SJCRH30 (cell line): ENCODE data around the gene PTPRG. TPM values are rescaled to one million over a fixed set of nuclear protein-coding genes. Genes with fewer than 3 reads are reported as not detected.
A peak's percentile ranks its signal among the peaks of the same experiment; 100 is the strongest.

ENCODE experiments used
- DNase-seq, 2 experiments: peaks; one replicate each; pipeline ENCODE4 v3.0.0-alpha.2; 2015 to 2020
- H3K27ac ChIP-seq: fragments of 250-450 bp; sonication (Bioruptor Pico); 2 replicates; pipeline ENCODE4 v1.5.1; 2020; ENCODE audit warnings: mild to moderate bottlenecking, moderate library complexity
- H3K27me3 ChIP-seq: fragments of 250-450 bp; sonication (Bioruptor Pico); 2 replicates; pipeline ENCODE4 v1.5.1; 2020; ENCODE audit warnings: mild to moderate bottlenecking, moderate library complexity
- H3K36me3 ChIP-seq: fragments of 250-450 bp; sonication (Bioruptor Pico); 2 replicates; pipeline ENCODE4 v1.5.1; 2020; ENCODE audit warnings: mild to moderate bottlenecking, moderate library complexity
- H3K4me1 ChIP-seq: fragments of 250-450 bp; sonication (Bioruptor Pico); 2 replicates; pipeline ENCODE4 v1.5.1; 2020; ENCODE audit warnings: mild to moderate bottlenecking, moderate library complexity
- H3K4me3 ChIP-seq: fragments of 250-450 bp; sonication (Bioruptor Pico); 2 replicates; pipeline ENCODE4 v1.5.1; 2020; ENCODE audit warnings: mild to moderate bottlenecking, moderate library complexity
- H3K9me3 ChIP-seq: fragments of 250-450 bp; sonication (Bioruptor Pico); replicated peaks from 2 replicates; pipeline ENCODE4 v1.5.1; 2020; ENCODE audit warnings: mild to moderate bottlenecking, moderate library complexity
- total RNA-seq: library from RNA; depleted of rRNA; stranded (reverse); fragments of >200 nt; shearing (Covaris generic); gene quantifications from 2 replicates; pipeline ENCODE4 v1.2.3, GENCODE V29; 2014

The PTPRG gene
- total RNA-seq, 1 experiment from 2014 or later, result 25.2 TPM

DNA sequence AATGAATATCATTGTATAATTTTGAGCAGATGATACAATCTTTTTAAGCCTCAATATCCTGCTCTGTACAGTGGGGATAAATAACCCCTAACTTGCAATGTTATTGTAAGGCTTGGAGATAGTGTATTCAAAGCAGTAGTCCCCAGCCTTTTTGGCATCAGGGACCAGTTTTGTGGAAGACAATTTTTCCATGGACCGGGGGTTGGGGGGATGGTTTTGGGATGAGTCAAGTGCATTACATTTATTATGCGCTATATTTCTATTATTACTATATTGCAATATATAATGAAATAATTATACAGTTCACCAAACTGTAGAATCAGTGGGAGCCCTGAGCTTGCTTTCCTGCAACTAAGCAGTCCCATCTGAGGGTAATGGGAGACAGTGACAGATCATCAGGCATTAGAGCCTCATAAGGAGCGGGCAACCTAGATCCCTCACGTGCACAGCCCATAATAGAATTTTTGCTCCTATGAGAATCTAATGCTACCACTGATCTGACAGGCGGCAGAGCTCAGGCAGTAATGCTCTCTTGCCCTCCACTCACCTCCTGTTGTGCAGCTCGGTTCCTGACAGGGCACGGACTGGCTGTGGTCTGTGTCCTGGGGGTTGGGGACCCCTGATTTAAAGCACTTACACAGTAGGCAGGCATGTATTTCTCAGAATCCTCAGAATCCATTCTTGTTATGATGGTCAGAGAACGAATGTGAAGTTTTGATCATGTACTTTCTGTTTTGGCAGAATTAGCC, 102.2 kb downstream of the PTPRG start:
- H3K27ac ChIP-seq, result no peak overlapping the region
- no peak for DNase-seq
- 0 out of 2 replicates have a peak, but pooled peaks cover 4% of the 10 kb centered on the region for H3K4me1 ChIP-seq
- no peak overlapping the region for H3K4me3 ChIP-seq
- no peaks in the 10 kb centered on the region for H3K36me3 ChIP-seq
- H3K27me3 ChIP-seq, result no peaks in the 10 kb centered on the region
- H3K9me3 ChIP-seq, result no peaks in the 10 kb centered on the region

DNA sequence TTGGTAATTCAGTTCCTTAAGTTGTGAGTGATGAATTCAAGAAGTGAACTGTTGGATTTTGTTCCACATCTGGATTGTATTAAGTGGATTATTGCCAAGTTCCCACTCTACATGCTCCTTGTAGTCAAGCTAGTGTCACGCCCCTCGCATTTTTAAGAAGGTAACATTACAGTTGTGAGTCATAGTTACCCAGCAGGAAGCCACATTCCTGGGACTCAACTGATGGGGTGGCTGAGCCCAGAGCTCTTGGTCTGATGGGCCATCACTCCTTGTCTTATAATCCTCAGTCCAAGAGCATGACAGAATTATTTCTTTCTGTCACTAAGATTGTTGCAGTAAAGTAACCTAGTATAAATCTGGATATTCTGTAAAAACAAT, 102.7 kb downstream of the PTPRG start:
- Histone ChIP-seq H3K36me3 (no peaks in the 10 kb centered on the region), H3K27ac (no peak overlapping the region), H3K4me1 (0 out of 2 replicates have a peak, but pooled peaks cover 4% of the 10 kb centered on the region), H3K9me3 (no peaks in the 10 kb centered on the region), H3K27me3 (no peaks in the 10 kb centered on the region), H3K4me3 (no peak overlapping the region)
- DNase-seq, result peak; percentile 19 to 24

- H3K4me1 ChIP-seq, result 0 out of 2 replicates have a peak, but pooled peaks cover 4% of the 10 kb centered on the region
- H3K36me3 ChIP-seq, result no peaks in the 10 kb centered on the region
- H3K9me3 ChIP-seq, result no peaks in the 10 kb centered on the region
- no peaks in the 10 kb centered on the region for H3K27me3 ChIP-seq
- no peak overlapping the region for H3K4me3 ChIP-seq
- H3K27ac ChIP-seq, result no peak overlapping the region
- no peak for DNase-seq
Observed at GRCh38 chr3:61665121-61665520, 103.8 kb downstream of the PTPRG start.

GRCh38 chr3:61665987-61666386, 104.6 kb downstream of the PTPRG start:
- 0 out of 2 replicates have a peak, but pooled peaks cover 4% of the 10 kb centered on the region for H3K4me1 ChIP-seq
- DNase-seq, result no peak
- no peak overlapping the region for H3K4me3 ChIP-seq
- no peak overlapping the region for H3K27ac ChIP-seq
- no peaks in the 10 kb centered on the region for H3K27me3 ChIP-seq
- no peaks in the 10 kb centered on the region for H3K9me3 ChIP-seq
- no peaks in the 10 kb centered on the region for H3K36me3 ChIP-seq

DNA sequence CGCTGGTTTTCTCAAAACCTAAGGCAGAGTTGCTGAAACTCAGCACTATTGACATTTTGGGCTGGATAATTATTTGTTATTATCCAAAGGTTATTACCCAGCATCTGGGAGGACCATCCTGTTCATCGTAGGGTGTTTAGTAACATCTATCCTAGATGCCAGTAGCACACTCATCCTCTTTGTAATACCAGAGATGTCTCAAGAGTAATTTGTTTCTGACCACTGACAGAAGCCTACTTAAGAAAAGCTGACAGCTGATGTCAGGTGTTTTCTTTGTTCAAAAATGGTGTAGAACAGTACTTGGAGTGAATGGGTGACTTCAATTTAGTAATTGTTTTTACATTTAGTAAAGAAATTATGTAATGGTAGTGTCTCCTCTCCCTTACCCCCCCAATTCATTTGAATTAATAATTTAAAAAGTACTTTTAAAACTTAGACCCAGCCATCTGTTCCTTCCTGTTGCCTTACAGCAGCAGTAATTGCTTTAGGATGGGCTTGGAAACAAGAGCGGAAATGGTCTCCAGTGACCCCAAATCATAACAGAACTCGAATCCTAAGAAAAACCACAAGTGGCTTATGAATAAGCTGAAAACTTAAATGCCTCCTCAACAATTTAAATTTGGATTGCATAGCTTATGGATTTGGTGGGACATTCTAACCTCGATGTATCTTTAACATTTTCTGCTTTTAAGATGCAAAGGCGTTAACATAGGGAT, 105.4 kb downstream of the PTPRG start:
- H3K27me3 ChIP-seq, result no peaks in the 10 kb centered on the region
- peak in 1 of 2 experiments; percentile 17 for DNase-seq
- H3K4me3 ChIP-seq, result no peak overlapping the region
- no peaks in the 10 kb centered on the region for H3K36me3 ChIP-seq
- H3K27ac ChIP-seq, result no peak overlapping the region
- 0 out of 2 replicates have a peak, but pooled peaks cover 4% of the 10 kb centered on the region for H3K4me1 ChIP-seq
- H3K9me3 ChIP-seq, result no peaks in the 10 kb centered on the region

DNA sequence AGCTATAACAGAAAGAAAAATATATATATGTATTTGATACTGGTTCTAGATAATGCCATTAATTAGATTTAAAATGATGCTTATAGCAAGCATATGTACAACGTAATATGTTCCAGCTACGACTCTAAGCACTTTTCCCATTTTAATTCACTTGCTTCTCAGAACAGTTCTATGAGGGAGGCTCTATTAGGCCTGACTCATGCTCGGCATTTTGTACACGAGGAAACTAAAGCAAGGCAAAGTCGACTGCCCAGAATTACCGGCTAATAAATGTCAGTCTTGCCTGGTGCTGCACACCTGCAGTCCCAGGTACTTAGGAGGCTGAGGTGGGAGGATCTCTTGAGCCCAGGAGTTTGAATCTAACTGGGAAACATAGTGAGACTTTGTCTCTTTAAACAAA, 106.0 kb downstream of the PTPRG start:
- no peak overlapping the region for H3K27ac ChIP-seq

GRCh38 chr3:61667814-61668213, 106.4 kb downstream of the PTPRG start:
- no peaks in the 10 kb centered on the region for H3K27me3 ChIP-seq
- DNase-seq, result no peak
- no peaks in the 10 kb centered on the region for H3K36me3 ChIP-seq
- H3K4me1 ChIP-seq, result 0 out of 2 replicates have a peak, but pooled peaks cover 4% of the 10 kb centered on the region
- no peaks in the 10 kb centered on the region for H3K9me3 ChIP-seq
- H3K27ac ChIP-seq, result no peak overlapping the region
- no peak overlapping the region for H3K4me3 ChIP-seq

More for the DNA sequence above, 106.0 kb downstream of the PTPRG start:
- DNase-seq, result no peak
- no peaks in the 10 kb centered on the region for H3K36me3 ChIP-seq
- H3K9me3 ChIP-seq, result no peaks in the 10 kb centered on the region
- H3K27me3 ChIP-seq, result no peaks in the 10 kb centered on the region
- 0 out of 2 replicates have a peak, but pooled peaks cover 4% of the 10 kb centered on the region for H3K4me1 ChIP-seq
- no peak overlapping the region for H3K4me3 ChIP-seq

GRCh38 chr3:61668317-61668864, 107.0 kb downstream of the PTPRG start:
- Histone ChIP-seq H3K4me3 (no peak overlapping the region), H3K9me3 (no peaks in the 10 kb centered on the region), H3K4me1 (0 out of 2 replicates have a peak, but pooled peaks cover 4% of the 10 kb centered on the region), H3K27me3 (no peaks in the 10 kb centered on the region), H3K36me3 (no peaks in the 10 kb centered on the region), H3K27ac (no peak overlapping the region)
- DNase-seq, result no peak

DNA sequence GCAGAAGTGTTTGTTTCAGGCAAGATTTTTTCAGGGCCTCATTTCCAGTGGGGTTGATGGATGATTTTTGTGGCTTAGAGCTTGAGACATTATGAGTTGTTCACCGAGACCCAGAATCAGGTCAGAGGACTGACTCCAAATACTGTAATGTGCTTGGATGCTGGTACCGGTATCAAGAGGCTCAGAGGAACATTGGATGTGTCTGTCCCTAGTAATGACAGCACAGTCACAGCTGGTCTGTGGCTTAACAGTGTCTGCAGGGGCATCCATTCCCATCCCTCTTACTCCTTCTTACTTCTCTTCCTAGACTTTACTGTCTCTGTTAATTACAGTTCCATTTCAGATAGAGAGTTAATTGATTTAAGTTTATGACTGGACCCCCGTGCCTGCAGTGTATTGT, 107.8 kb downstream of the PTPRG start:
- Histone ChIP-seq H3K27me3 (no peaks in the 10 kb centered on the region), H3K27ac (no peak overlapping the region), H3K9me3 (no peaks in the 10 kb centered on the region), H3K36me3 (no peaks in the 10 kb centered on the region), H3K4me1 (0 out of 2 replicates have a peak, but pooled peaks cover 4% of the 10 kb centered on the region), H3K4me3 (no peak overlapping the region)
- DNase-seq, result no peak

DNA sequence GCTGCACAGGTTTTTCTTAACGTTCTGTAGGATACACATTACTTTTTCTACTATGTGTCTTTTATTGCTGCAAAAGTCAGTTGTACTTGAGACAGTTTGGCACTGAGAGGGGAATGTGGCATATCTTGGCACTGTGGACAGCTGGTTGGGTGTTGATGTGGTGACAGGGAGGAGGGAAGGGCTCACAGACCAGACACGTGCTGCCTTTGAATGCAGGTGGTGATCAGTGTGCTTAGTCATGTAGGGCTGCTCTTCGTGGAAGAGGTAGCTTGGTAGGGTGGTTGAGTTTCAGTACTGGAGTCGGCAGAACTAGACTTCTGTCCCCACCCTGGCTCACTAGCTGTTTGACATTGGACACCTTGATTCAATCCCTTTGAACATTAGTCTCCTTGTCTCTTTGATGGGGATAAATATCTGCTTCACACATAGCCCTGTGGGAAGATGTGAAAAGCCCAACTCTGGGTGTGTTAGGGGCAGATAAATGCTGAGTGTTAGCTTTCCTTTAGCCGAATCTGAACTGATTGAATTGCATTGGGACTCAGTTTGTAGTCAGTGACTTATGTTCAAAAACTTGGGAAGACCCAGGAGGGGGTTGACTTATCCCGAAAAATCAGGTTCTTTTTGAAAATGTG, 108.4 kb downstream of the PTPRG start:
- H3K9me3 ChIP-seq, result no peaks in the 10 kb centered on the region
- H3K36me3 ChIP-seq, result no peaks in the 10 kb centered on the region
- 0 out of 2 replicates have a peak, but pooled peaks cover 4% of the 10 kb centered on the region for H3K4me1 ChIP-seq
- no peak overlapping the region for H3K27ac ChIP-seq
- no peak overlapping the region for H3K4me3 ChIP-seq
- H3K27me3 ChIP-seq, result no peaks in the 10 kb centered on the region
- no peak for DNase-seq

DNA sequence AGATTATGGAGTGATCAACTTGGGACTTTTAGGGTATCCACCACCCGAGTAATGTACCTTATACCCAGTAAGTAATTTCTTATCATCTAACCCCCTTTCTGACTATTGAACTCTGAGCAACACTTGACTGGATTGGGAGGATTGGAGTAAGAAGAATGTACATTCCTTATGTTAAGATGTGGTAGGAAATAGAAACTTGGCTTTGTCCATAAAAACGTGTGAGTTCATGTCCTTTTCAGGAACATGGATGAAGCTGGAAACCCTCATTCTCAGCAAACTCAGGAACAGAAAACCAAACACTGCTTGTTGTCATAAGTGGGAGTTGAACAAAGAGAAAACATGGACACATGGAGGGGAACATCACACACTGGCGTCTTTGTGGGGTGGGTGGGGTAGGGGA, 112.3 kb downstream of the PTPRG start:
- H3K9me3 ChIP-seq, result no peaks in the 10 kb centered on the region
- H3K27ac ChIP-seq, result no peak overlapping the region
- H3K4me1 ChIP-seq, result no peaks in the 10 kb centered on the region
- no peak overlapping the region for H3K4me3 ChIP-seq
- H3K36me3 ChIP-seq, result no peaks in the 10 kb centered on the region
- H3K27me3 ChIP-seq, result no peaks in the 10 kb centered on the region
- DNase-seq, result no peak

- Histone ChIP-seq H3K36me3 (no peaks in the 10 kb centered on the region), H3K27me3 (no peaks in the 10 kb centered on the region), H3K9me3 (no peaks in the 10 kb centered on the region), H3K4me1 (no peaks in the 10 kb centered on the region), H3K27ac (no peak overlapping the region), H3K4me3 (no peak overlapping the region)
- no peak for DNase-seq
Observed at GRCh38 chr3:61674596-61674995, 113.2 kb downstream of the PTPRG start.

- Histone ChIP-seq H3K4me1 (peaks cover 11% of the 10 kb centered on the region), H3K9me3 (no peaks in the 10 kb centered on the region), H3K36me3 (no peaks in the 10 kb centered on the region), H3K27me3 (no peaks in the 10 kb centered on the region), H3K4me3 (no peak overlapping the region), H3K27ac (no peak overlapping the region)
- DNase-seq, result no peak
Observed at GRCh38 chr3:61679026-61679425, 117.7 kb downstream of the PTPRG start.

GRCh38 chr3:61680617-61681016, 119.2 kb downstream of the PTPRG start:
- DNase-seq, result no peak
- Histone ChIP-seq H3K36me3 (no peaks in the 10 kb centered on the region), H3K27me3 (no peaks in the 10 kb centered on the region), H3K4me1 (peaks cover 11% of the 10 kb centered on the region), H3K9me3 (no peaks in the 10 kb centered on the region), H3K4me3 (no peak overlapping the region), H3K27ac (no peak overlapping the region)

GRCh38 chr3:61681636-61682035, 120.3 kb downstream of the PTPRG start:
- Histone ChIP-seq H3K36me3 (no peaks in the 10 kb centered on the region), H3K27ac (no peak overlapping the region), H3K27me3 (no peaks in the 10 kb centered on the region), H3K4me3 (no peak overlapping the region), H3K9me3 (no peaks in the 10 kb centered on the region), H3K4me1 (peaks cover 11% of the 10 kb centered on the region)
- no peak for DNase-seq
